Gastroesophageal sphincter (tissue), 4 donors: ENCODE results near the gene IBA57. TPM values are rescaled to one million over a fixed set of nuclear protein-coding genes. Genes with fewer than 3 reads are reported as not detected.
A peak's percentile ranks its signal among the peaks of the same experiment; 100 is the strongest.

ENCODE experiments used
- ATAC-seq: fragments of 150-250 bp; one replicate; pipeline ENCODE4 v1.9.1; 2016; ENCODE audit warnings: mild to moderate bottlenecking, moderate library complexity
- H3K27ac ChIP-seq, 4 donors: fragments of 200-600 bp; sonication (generic) in 3 of 4; 1 replicate in 3 of 4; 2 replicates in 1 of 4; pipeline ENCODE4 v1.5.1; 2016 to 2019
- H3K27me3 ChIP-seq: fragments of 200-600 bp; sonication (generic); one replicate; pipeline ENCODE4 v1.5.1; 2019
- H3K36me3 ChIP-seq, 2 donors: fragments of 200-600 bp; sonication (generic); one replicate each; pipeline ENCODE4 v1.5.1; 2019; ENCODE audit warnings: control low read depth in 1 of 2
- H3K4me1 ChIP-seq, 3 donors: fragments of 200-600 bp; sonication (generic); 1 replicate in 2 of 3; 2 replicates in 1 of 3; pipeline ENCODE4 v1.5.1; 2016 to 2019; ENCODE audit warnings: control low read depth in 2 of 3
- H3K4me3 ChIP-seq, 2 donors: fragments of 200-600 bp; sonication (generic); one replicate each; pipeline ENCODE4 v1.5.1; 2019; ENCODE audit warnings: mild to moderate bottlenecking in 1 of 2, moderate library complexity in 1 of 2
- H3K9me3 ChIP-seq, 3 donors: fragments of 200-600 bp; sonication (generic); one replicate each; pipeline ENCODE4 v1.5.1; 2017 to 2019; ENCODE audit warnings: control low read depth in 2 of 3
- CTCF ChIP-seq, 4 experiments: fragments of 200-600 bp in 2 of 4; fragments of 450-650 bp in 2 of 4; sonication (generic) in 1 of 4; IDR thresholded peaks; one replicate each; pipeline ENCODE4 v1.5.1; 2017 to 2019; ENCODE audit warnings: antibody characterized with exemption in 4 of 4, mild to moderate bottlenecking in 2 of 4, moderate library complexity in 2 of 4
- EP300 ChIP-seq: sonication (generic); formaldehyde crosslinking; IDR thresholded peaks from one replicate; pipeline ENCODE4 v1.6.1; 2017; ENCODE audit warnings: antibody characterized with exemption, mild to moderate bottlenecking
- POLR2A ChIP-seq, 2 donors: fragments of 450-650 bp; IDR thresholded peaks; one replicate each; pipeline ENCODE4 v1.6.1; 2017; ENCODE audit warnings: antibody characterized with exemption in 2 of 2, mild to moderate bottlenecking in 2 of 2, moderate library complexity in 1 of 2
- POLR2AphosphoS5 ChIP-seq: sonication (generic); formaldehyde crosslinking; IDR thresholded peaks from one replicate; pipeline ENCODE4 v1.6.1; 2017; ENCODE audit warnings: antibody characterized with exemption
- WGBS, 2 donors: methylation state at CpG; one replicate each; pipeline ENCODE4 v1.1.5; 2018; ENCODE audit warnings: low coverage in 1 of 2; 5-methylcytosine and 5-hydroxymethylcytosine counted together
- total RNA-seq, 4 donors: library from RNA; depleted of rRNA; stranded (reverse); fragments of >200 nt; gene quantifications; one replicate each; pipeline ENCODE4 v1.1.0, GENCODE V29; 2016

Gene IBA57
- total RNA-seq, 4 donors from 2014 or later, result 4.2 to 11.3 (median 7.4) TPM

- WGBS, 2 donors, result no CpG with 5 or more reads among the region's 7 CpGs
- H3K4me1 ChIP-seq, result peaks cover 6 to 81% (median 45%) of the 10 kb centered on the region in 3 donors
These were observed 15.5 kb upstream of the IBA57 start for GRCh38 chr1:228150120-228150460.

GRCh38 chr1:228150461-228151179 is 15.0 kb upstream of the IBA57 start:
- H3K4me3 ChIP-seq, result peak overlapping the region; percentile 26 to 52
- no CpG with 5 or more reads among the region's 17 CpGs for WGBS, 2 donors
- peaks cover 0 to 36% of the 10 kb centered on the region in 2 donors for H3K36me3 ChIP-seq
- peaks cover 6 to 81% (median 45%) of the 10 kb centered on the region in 3 donors for H3K4me1 ChIP-seq
- H3K27me3 ChIP-seq, result no peaks in the 10 kb centered on the region
- H3K27ac ChIP-seq, result peak overlapping the region; percentile 77 to 98 (median 90)
- ATAC-seq, result peak; percentile 76
- TF ChIP-seq EP300, result no peak
- TF ChIP-seq POLR2AphosphoS5, result no peak
- no peak for TF ChIP-seq POLR2A (IDR thresholded peaks at IDR 0.05)
- no peak for TF ChIP-seq CTCF (IDR thresholded peaks at IDR 0.05)
- no peaks in the 10 kb centered on the region for H3K9me3 ChIP-seq

More at GRCh38 chr1:228150120-228150460, 15.5 kb upstream of the IBA57 start:
- Histone ChIP-seq H3K36me3 (peaks cover 0 to 41% of the 10 kb centered on the region in 2 donors), H3K27me3 (no peaks in the 10 kb centered on the region), H3K27ac (peak overlapping the region; percentile 77 to 98 (median 90)), H3K4me3 (peak overlapping the region; percentile 26 to 52), H3K9me3 (no peaks in the 10 kb centered on the region)
- ATAC-seq, result peak; percentile 3
- TF ChIP-seq POLR2AphosphoS5 (no peak), CTCF (IDR thresholded peaks at IDR 0.05) (peak in 1 of 4 experiments; percentile 10), EP300 (no peak)

- peaks cover 6 to 81% (median 45%) of the 10 kb centered on the region in 3 donors for H3K4me1 ChIP-seq
- H3K9me3 ChIP-seq, result no peaks in the 10 kb centered on the region
- peak overlapping the region in 1 of 2 donors; percentile 52 for H3K4me3 ChIP-seq
- ATAC-seq, result peak; percentile 2
- peak overlapping the region; percentile 77 to 98 (median 90) for H3K27ac ChIP-seq
- no peak for TF ChIP-seq POLR2A (IDR thresholded peaks at IDR 0.05)
- TF ChIP-seq POLR2AphosphoS5, result no peak
- no peak for TF ChIP-seq EP300
- no peak for TF ChIP-seq CTCF (IDR thresholded peaks at IDR 0.05)
- 45% methylated on average over 4 of the region's 12 CpGs; no CpG with 5 or more reads in 1 of the 2 donors for WGBS, 2 donors
- H3K36me3 ChIP-seq, result peaks cover 0 to 28% of the 10 kb centered on the region in 2 donors
- no peaks in the 10 kb centered on the region for H3K27me3 ChIP-seq
These were observed 14.3 kb upstream of the IBA57 start for GRCh38 chr1:228151180-228151925.

GRCh38 chr1:228152097-228152917 is 13.3 kb upstream of the IBA57 start:
- Histone ChIP-seq H3K36me3 (peaks cover 0 to 19% of the 10 kb centered on the region in 2 donors), H3K27me3 (no peaks in the 10 kb centered on the region), H3K27ac (peak overlapping the region in 3 of 4 donors; percentile 88 to 98 (median 91)), H3K4me1 (peaks cover 6 to 77% (median 45%) of the 10 kb centered on the region in 3 donors), H3K4me3 (no peak overlapping the region), H3K9me3 (no peaks in the 10 kb centered on the region)
- ATAC-seq, result no peak
- no peak for TF ChIP-seq EP300
- WGBS, 2 donors, result 77 to 81% methylated on average over 3 of the region's 19 CpGs

GRCh38 chr1:228152918-228153258 is 12.7 kb upstream of the IBA57 start:
- Histone ChIP-seq H3K4me1 (peaks cover 6 to 71% (median 45%) of the 10 kb centered on the region in 3 donors), H3K4me3 (no peak overlapping the region), H3K36me3 (peaks cover 0 to 13% of the 10 kb centered on the region in 2 donors), H3K27ac (peak overlapping the region in 2 of 4 donors; percentile 22 to 88), H3K9me3 (no peaks in the 10 kb centered on the region), H3K27me3 (no peaks in the 10 kb centered on the region)
- no peak for ATAC-seq
- no peak for TF ChIP-seq EP300
- TF ChIP-seq POLR2A (IDR thresholded peaks at IDR 0.05), result no peak
- no peak for TF ChIP-seq CTCF (IDR thresholded peaks at IDR 0.05)
- 45% methylated on average over 3 of the region's 3 CpGs; no CpG with 5 or more reads in 1 of the 2 donors for WGBS, 2 donors
